A549 treated with ZK216348 at 1 μM for 4 hours (cell line): ENCODE measurements around the gene GPT2. TPM values are rescaled to one million over a fixed set of nuclear protein-coding genes. Genes with fewer than 3 reads are reported as not detected.

ENCODE experiments used
- total RNA-seq: library from RNA; stranded (reverse); fragments of 200-300 nt; extraction: Qiagen RNA extraction; gene quantifications from 5 replicates; pipeline ENCODE4 v1.2.3, GENCODE V29; 2022; ENCODE audit warnings: low read depth

GPT2 gene
- 7.2 to 15.3 TPM (median 13.2 TPM) in 5 replicates for total RNA-seq

GRCh38 chr16:46883690-46884512 lies at the start of gene GPT2:
Gene GPT2, plus strand, starts transcription at chr16:46884362. Its CDS starts 354 bp downstream, at chr16:46884716.

GRCh38 chr16:46973207-46973995 lies 89.2 kb downstream of the GPT2 start, which contains the start of gene DNAJA2:
Gene DNAJA2, minus strand, starts transcription at chr16:46973674. Its CDS starts 102 bp downstream, at chr16:46973572.

Other genes starting within 250 kb of the GPT2 start
- 73.3 to 87.2 TPM (median 82.6 TPM) in 5 replicates for gene VPS35, start 195.2 kb upstream of the GPT2 start, total RNA-seq
- gene ORC6, start 194.7 kb upstream of the GPT2 start, total RNA-seq, result 42.4 to 48.6 TPM (median 45.3 TPM) in 5 replicates
- gene MYLK3, start 136.0 kb upstream of the GPT2 start, total RNA-seq, result 0.06 to 0.13 TPM in 2 of 5 replicates, not detected in the others
- 5.4 to 11.4 TPM (median 6.3 TPM) in 5 replicates for gene C16orf87, start 53.2 kb upstream of the GPT2 start, total RNA-seq
- 70.3 to 81.6 TPM (median 75.8 TPM) in 5 replicates for gene DNAJA2, start 89.3 kb downstream of the GPT2 start, total RNA-seq